Body of pancreas (tissue), 4 donors: ENCODE data around the gene RMRP.

ENCODE experiments used
- POLR2A ChIP-seq, 3 donors: fragments of 450-650 bp; IDR thresholded peaks; one replicate each; pipeline ENCODE4 v1.6.1; 2016; ENCODE audit warnings: antibody characterized with exemption in 3 of 3, mild to moderate bottlenecking in 2 of 3
- TF ChIP-seq, protein P1 (sequence below), 7 experiments: fragments of 450-650 bp in 4 of 7; fragments of 200-600 bp in 3 of 7; sonication (generic) in 3 of 7; IDR thresholded peaks; one replicate each; pipeline ENCODE4 v1.5.1; 2016 to 2019; ENCODE audit warnings: antibody characterized with exemption in 7 of 7

GRCh38 chr9:35700031-35700430 lies 42.2 kb upstream of the RMRP start:
- TF ChIP-seq, protein P1, sequence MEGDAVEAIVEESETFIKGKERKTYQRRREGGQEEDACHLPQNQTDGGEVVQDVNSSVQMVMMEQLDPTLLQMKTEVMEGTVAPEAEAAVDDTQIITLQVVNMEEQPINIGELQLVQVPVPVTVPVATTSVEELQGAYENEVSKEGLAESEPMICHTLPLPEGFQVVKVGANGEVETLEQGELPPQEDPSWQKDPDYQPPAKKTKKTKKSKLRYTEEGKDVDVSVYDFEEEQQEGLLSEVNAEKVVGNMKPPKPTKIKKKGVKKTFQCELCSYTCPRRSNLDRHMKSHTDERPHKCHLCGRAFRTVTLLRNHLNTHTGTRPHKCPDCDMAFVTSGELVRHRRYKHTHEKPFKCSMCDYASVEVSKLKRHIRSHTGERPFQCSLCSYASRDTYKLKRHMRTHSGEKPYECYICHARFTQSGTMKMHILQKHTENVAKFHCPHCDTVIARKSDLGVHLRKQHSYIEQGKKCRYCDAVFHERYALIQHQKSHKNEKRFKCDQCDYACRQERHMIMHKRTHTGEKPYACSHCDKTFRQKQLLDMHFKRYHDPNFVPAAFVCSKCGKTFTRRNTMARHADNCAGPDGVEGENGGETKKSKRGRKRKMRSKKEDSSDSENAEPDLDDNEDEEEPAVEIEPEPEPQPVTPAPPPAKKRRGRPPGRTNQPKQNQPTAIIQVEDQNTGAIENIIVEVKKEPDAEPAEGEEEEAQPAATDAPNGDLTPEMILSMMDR (IDR thresholded peaks at IDR 0.05): no peak
- no peak for TF ChIP-seq POLR2A (IDR thresholded peaks at IDR 0.05)
